Measurements from ENCODE around the gene PSMB3.

PSMB3 gene

GRCh38 chr17:38783227-38783626 lies 30.7 kb downstream of the PSMB3 start:
- TF ChIP-seq CEBPB (IDR thresholded peaks at IDR 0.05) (no peak), REST (IDR thresholded peaks at IDR 0.05; ENCODE audit: low read depth) (no peak), MAX (IDR thresholded peaks at IDR 0.05) (no peak), ZBTB7A (IDR thresholded peaks at IDR 0.05; ENCODE audit: low read depth) (no peak), TAF1 (IDR thresholded peaks at IDR 0.05; ENCODE audit: low read depth) (no peak), YY1 (IDR thresholded peaks at IDR 0.05; ENCODE audit: low read depth) (no peak), EP300 (IDR thresholded peaks at IDR 0.05; ENCODE audit: borderline replicate concordance) (no peak), TCF12 (IDR thresholded peaks at IDR 0.05; ENCODE audit: low read depth) (no peak), NFIC (IDR thresholded peaks at IDR 0.05) (no peak)

- no peak for TF ChIP-seq CREB1 (IDR thresholded peaks at IDR 0.05; ENCODE audit: low read depth)
- TF ChIP-seq CEBPB (IDR thresholded peaks at IDR 0.05) = no peak
- TF ChIP-seq REST (IDR thresholded peaks at IDR 0.05; ENCODE audit: low read depth) = no peak
- TF ChIP-seq YY1 (IDR thresholded peaks at IDR 0.05; ENCODE audit: low read depth) = no peak
- TF ChIP-seq EP300 (IDR thresholded peaks at IDR 0.05; ENCODE audit: borderline replicate concordance) = no peak
- no peak for TF ChIP-seq FOXM1 (IDR thresholded peaks at IDR 0.05; ENCODE audit: borderline replicate concordance, low read depth)
- no peak for TF ChIP-seq TEAD4 (IDR thresholded peaks at IDR 0.05)
Measured at GRCh38 chr17:38786372-38786771, 33.8 kb downstream of the PSMB3 start.

- TF ChIP-seq USF1 (IDR thresholded peaks at IDR 0.05) = no peak
- TF ChIP-seq ZBTB7A (IDR thresholded peaks at IDR 0.05; ENCODE audit: low read depth) = no peak
- no peak for TF ChIP-seq TEAD4 (IDR thresholded peaks at IDR 0.05)
- no peak for TF ChIP-seq CEBPB (IDR thresholded peaks at IDR 0.05)
- TF ChIP-seq FOXM1 (IDR thresholded peaks at IDR 0.05; ENCODE audit: borderline replicate concordance, low read depth) = no peak
Measured at GRCh38 chr17:38789185-38789584, 36.6 kb downstream of the PSMB3 start.

- TF ChIP-seq FOXM1 (IDR thresholded peaks at IDR 0.05; ENCODE audit: borderline replicate concordance, low read depth) (no peak), TEAD4 (IDR thresholded peaks at IDR 0.05) (no peak), REST (IDR thresholded peaks at IDR 0.05; ENCODE audit: low read depth) (no peak)
Measured at GRCh38 chr17:38791162-38791561, 38.6 kb downstream of the PSMB3 start.

GRCh38 chr17:38794221-38794620 lies 41.7 kb downstream of the PSMB3 start:
- TF ChIP-seq EGR1 (IDR thresholded peaks at IDR 0.05) (no peak), FOXM1 (IDR thresholded peaks at IDR 0.05; ENCODE audit: borderline replicate concordance, low read depth) (no peak), YY1 (IDR thresholded peaks at IDR 0.05; ENCODE audit: low read depth) (no peak), TEAD4 (IDR thresholded peaks at IDR 0.05) (no peak)

- TF ChIP-seq EGR1 (IDR thresholded peaks at IDR 0.05) (no peak), TEAD4 (IDR thresholded peaks at IDR 0.05) (no peak), MAX (IDR thresholded peaks at IDR 0.05) (no peak), EP300 (IDR thresholded peaks at IDR 0.05; ENCODE audit: borderline replicate concordance) (no peak), TCF12 (IDR thresholded peaks at IDR 0.05; ENCODE audit: low read depth) (no peak), FOXM1 (IDR thresholded peaks at IDR 0.05; ENCODE audit: borderline replicate concordance, low read depth) (no peak), YY1 (IDR thresholded peaks at IDR 0.05; ENCODE audit: low read depth) (no peak), TAF1 (IDR thresholded peaks at IDR 0.05; ENCODE audit: low read depth) (no peak), USF1 (IDR thresholded peaks at IDR 0.05) (no peak), REST (IDR thresholded peaks at IDR 0.05; ENCODE audit: low read depth) (no peak), CREB1 (IDR thresholded peaks at IDR 0.05; ENCODE audit: low read depth) (no peak), CEBPB (IDR thresholded peaks at IDR 0.05) (no peak), NFIC (IDR thresholded peaks at IDR 0.05) (no peak)
Measured at GRCh38 chr17:38796451-38797157, 44.1 kb downstream of the PSMB3 start.
